Fibroblast of lung (primary cell): ENCODE measurements around the gene AKAP6.

Experiments
- CTCF ChIP-seq, 2 donors: IDR thresholded peaks in 1 of 2; conservative IDR thresholded peaks in 1 of 2; 1 replicate in 1 of 2; 2 replicates in 1 of 2; pipeline ENCODE4 v1.5.1; 2011 to 2012; ENCODE audit warnings: low read length in 2 of 2, control low read depth in 1 of 2, inconsistent platforms in 1 of 2, low read depth in 1 of 2, mild to moderate bottlenecking in 1 of 2
- EZH2 ChIP-seq: IDR thresholded peaks from 2 replicates; pipeline ENCODE4 v1.5.1; 2012; ENCODE audit warnings: low read length, control low read depth, mild to moderate bottlenecking; ENCODE audit errors: missing control alignments

- TF ChIP-seq CTCF (conservative IDR thresholded peaks at IDR 0.05 in 1 of 2, IDR thresholded peaks at IDR 0.05 in 1 of 2; ENCODE audit: low read depth in 1 of 2, low read length in 2 of 2) (no peak), EZH2 (no peak)
These were observed 7.6 kb downstream of the AKAP6 start for GRCh38 chr14:32336702-32337101.
